ENCODE data around the gene JMJD4. TPM values are rescaled to one million over a fixed set of nuclear protein-coding genes. Genes with fewer than 3 reads are reported as not detected.

The JMJD4 gene
- total RNA-seq, 1 donor from 2014 or later, result 26.6 TPM

DNA sequence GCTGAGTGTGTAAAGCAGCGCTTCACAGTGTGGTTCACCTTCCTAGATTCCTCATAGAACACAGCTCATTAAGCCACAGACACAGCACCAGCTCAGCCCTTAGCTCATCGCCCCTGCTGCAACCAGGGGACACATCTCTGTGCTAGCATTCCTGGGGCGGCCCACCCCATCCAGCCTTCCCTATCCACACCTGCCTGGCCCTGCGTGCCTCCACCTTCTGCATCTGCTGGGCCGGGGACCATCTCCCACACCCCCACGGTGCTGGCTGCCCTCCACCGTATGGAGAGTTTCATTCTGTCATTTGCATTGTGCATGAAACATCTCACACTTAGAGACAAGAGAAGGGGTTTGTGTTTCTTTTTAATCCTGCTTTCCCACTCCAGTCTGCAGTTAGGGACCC is 44.6 kb upstream of the JMJD4 start:
- Mint-ChIP-seq H3K9me3 (ENCODE audit: unreplicated experiment) (peaks cover 3% of the 10 kb centered on the region), H3K4me3 (ENCODE audit: unreplicated experiment) (no peak overlapping the region), H3K36me3 (ENCODE audit: unreplicated experiment) (no peaks in the 10 kb centered on the region), H3K4me1 (ENCODE audit: low read depth, unreplicated experiment) (peaks cover 4% of the 10 kb centered on the region), H3K27me3 (ENCODE audit: unreplicated experiment) (peaks cover 1% of the 10 kb centered on the region), H3K27ac (ENCODE audit: unreplicated experiment) (no peak overlapping the region)
- no peak for DNase-seq
- no peak for TF ChIP-seq CTCF (IDR thresholded peaks at IDR 0.05; ENCODE audit: partially characterized antibody, unreplicated experiment)

GRCh38 chr1:227779021-227779441 is 43.9 kb upstream of the JMJD4 start:
- H3K27ac Mint-ChIP-seq (ENCODE audit: unreplicated experiment), result no peak overlapping the region
- H3K36me3 Mint-ChIP-seq (ENCODE audit: unreplicated experiment), result no peaks in the 10 kb centered on the region
- TF ChIP-seq CTCF (IDR thresholded peaks at IDR 0.05; ENCODE audit: partially characterized antibody, unreplicated experiment), result no peak
- H3K4me1 Mint-ChIP-seq (ENCODE audit: low read depth, unreplicated experiment), result peaks cover 5% of the 10 kb centered on the region
- peaks cover 3% of the 10 kb centered on the region for H3K9me3 Mint-ChIP-seq (ENCODE audit: unreplicated experiment)
- peaks cover 1% of the 10 kb centered on the region for H3K27me3 Mint-ChIP-seq (ENCODE audit: unreplicated experiment)
- H3K4me3 Mint-ChIP-seq (ENCODE audit: unreplicated experiment), result no peak overlapping the region
- no peak for DNase-seq

DNA sequence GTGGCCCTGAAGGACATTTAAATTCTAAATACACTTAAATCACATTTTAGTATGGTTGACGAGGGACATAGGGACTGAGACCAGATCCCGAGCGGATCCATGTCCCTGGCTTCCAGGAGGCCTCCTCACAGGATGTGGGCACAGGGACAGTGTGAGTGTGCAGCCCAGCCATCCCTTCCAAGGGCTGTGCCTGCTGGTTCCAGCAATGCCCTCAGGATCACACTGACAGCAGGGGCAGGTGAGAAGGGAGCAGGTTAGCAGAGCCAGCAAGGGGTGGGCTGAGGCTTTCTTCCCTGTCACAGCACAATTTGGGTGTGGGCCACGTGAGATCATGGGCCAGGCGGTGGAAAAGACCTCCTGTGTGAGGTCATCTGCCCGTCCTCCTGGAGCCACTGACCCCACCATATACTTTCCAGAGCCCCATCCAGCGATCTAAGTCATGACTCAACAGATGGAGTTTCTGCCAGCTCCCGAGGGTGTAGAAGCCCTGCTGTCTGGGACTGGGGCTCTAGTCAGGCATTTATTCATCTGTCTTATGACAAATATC is 43.4 kb upstream of the JMJD4 start:
- no peak for DNase-seq
- H3K9me3 Mint-ChIP-seq (ENCODE audit: unreplicated experiment), result peaks cover 3% of the 10 kb centered on the region
- no peak overlapping the region for H3K27ac Mint-ChIP-seq (ENCODE audit: unreplicated experiment)
- TF ChIP-seq CTCF (IDR thresholded peaks at IDR 0.05; ENCODE audit: partially characterized antibody, unreplicated experiment), result no peak
- no peak overlapping the region for H3K4me3 Mint-ChIP-seq (ENCODE audit: unreplicated experiment)
- H3K4me1 Mint-ChIP-seq (ENCODE audit: low read depth, unreplicated experiment), result peaks cover 8% of the 10 kb centered on the region
- H3K27me3 Mint-ChIP-seq (ENCODE audit: unreplicated experiment), result peaks cover 1% of the 10 kb centered on the region
- H3K36me3 Mint-ChIP-seq (ENCODE audit: unreplicated experiment), result no peaks in the 10 kb centered on the region

DNA sequence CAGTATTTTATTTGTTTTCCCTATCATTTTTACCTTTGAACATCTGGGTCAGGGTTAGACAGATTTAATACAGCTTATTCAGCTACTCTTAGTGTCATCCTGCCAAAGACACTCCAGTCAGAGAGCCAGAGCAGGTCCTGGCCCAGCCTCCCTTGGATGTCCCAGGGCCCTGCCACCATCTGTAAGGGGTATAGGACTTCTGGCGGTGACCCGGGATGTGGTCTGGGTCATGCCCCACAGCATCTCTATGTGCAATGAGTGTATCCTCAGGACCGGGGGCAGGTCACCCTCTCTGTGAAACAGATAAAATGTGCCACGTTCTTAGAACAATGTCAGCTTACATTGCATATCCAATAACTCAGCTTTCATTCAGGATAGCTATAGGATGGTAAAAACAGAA is 42.5 kb upstream of the JMJD4 start:
- no peak for TF ChIP-seq CTCF (IDR thresholded peaks at IDR 0.05; ENCODE audit: partially characterized antibody, unreplicated experiment)
- Mint-ChIP-seq H3K4me3 (ENCODE audit: unreplicated experiment) (no peak overlapping the region), H3K27me3 (ENCODE audit: unreplicated experiment) (peaks cover 1% of the 10 kb centered on the region), H3K27ac (ENCODE audit: unreplicated experiment) (no peak overlapping the region), H3K36me3 (ENCODE audit: unreplicated experiment) (no peaks in the 10 kb centered on the region), H3K9me3 (ENCODE audit: unreplicated experiment) (peaks cover 5% of the 10 kb centered on the region), H3K4me1 (ENCODE audit: low read depth, unreplicated experiment) (peaks cover 9% of the 10 kb centered on the region)
- DNase-seq, result no peak

DNA sequence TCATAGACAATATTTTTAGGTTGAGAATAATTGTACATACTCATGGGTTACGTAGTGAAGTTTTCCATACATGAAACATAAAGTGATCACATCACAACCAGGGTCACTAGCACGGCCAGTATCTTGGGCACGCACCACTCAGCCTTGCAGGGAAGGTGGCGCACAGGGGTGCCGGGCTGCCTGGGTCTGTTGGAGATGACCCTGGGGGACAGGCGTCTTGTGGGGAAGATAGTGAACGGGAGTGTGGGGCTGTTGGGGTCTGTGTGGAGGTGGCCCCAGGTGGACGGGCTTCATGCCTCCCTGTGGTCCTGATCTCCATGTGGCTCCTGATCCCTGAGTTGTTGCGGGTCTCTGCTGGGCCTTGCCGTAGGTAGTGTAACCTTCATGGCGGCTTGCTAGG is 42.1 kb upstream of the JMJD4 start:
- Mint-ChIP-seq H3K27me3 (ENCODE audit: unreplicated experiment) (peaks cover 6% of the 10 kb centered on the region), H3K36me3 (ENCODE audit: unreplicated experiment) (no peaks in the 10 kb centered on the region), H3K9me3 (ENCODE audit: unreplicated experiment) (peaks cover 6% of the 10 kb centered on the region), H3K4me1 (ENCODE audit: low read depth, unreplicated experiment) (peaks cover 13% of the 10 kb centered on the region), H3K27ac (ENCODE audit: unreplicated experiment) (no peak overlapping the region), H3K4me3 (ENCODE audit: unreplicated experiment) (no peak overlapping the region)
- DNase-seq, result no peak
- no peak for TF ChIP-seq CTCF (IDR thresholded peaks at IDR 0.05; ENCODE audit: partially characterized antibody, unreplicated experiment)

Data from glutamatergic neuron (in vitro differentiated cells).